ENCODE data around the gene MANSC1.
"Not testable (repeated sequence)": the region's sequence is repeated elsewhere in the genome, so short reads cannot be mapped to it uniquely, and the experiment has no call there.

Gene MANSC1

DNA sequence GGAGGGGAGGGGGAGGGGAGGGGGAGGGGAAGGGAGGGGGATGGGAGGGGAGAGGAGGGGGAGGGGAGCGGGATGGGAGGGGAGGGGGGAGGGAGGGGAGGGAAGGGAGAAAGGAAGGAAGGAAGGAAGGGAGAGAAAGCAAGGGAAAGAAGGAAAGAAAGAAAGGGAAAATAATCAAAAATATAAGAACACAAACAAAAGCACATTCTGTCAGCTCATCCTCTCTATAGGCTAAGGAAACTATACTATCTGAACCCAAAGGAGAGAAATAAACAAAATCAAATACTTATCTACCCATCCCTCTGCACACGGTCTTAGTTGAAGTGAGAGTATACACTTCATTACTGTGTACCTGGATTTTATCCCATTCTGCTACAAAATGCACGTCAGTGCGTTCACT is 26.9 kb downstream of the MANSC1 start:
- no peak for DNase-seq

DNA sequence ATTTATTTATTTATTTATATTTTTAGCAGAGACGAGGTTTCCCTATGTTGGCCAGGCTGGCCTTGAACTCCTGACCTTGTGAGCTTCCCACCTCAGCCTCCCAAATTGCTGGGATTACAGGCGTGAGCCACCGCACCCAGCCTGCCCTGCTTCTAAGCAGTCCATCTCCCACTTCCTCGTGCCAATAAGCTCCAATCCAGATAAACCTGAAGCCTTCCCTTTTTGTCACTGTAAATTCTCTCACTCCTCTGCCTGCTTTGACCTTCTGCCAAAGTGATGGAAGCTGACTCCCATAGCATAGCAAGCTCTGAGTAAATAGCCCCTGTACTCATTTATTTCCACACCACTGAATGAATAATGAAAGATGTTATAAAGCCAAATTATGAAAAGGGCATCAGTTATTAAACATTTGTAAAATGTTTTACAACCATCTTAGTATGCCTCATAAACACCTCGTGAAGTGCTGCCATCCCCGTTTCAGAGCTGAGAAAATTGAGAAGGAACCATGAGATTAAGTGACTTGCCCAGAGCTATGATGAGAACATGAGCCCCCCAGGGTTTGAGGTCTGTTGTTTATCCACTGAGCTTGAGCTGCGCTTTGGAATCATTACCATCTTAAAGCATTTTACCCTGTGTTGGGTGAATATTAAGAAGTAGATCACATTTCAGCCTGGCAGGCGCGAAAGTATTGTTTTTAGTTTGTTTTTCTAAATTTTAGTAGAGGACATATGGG is 30.4 kb downstream of the MANSC1 start:
- DNase-seq, result no peak

DNA sequence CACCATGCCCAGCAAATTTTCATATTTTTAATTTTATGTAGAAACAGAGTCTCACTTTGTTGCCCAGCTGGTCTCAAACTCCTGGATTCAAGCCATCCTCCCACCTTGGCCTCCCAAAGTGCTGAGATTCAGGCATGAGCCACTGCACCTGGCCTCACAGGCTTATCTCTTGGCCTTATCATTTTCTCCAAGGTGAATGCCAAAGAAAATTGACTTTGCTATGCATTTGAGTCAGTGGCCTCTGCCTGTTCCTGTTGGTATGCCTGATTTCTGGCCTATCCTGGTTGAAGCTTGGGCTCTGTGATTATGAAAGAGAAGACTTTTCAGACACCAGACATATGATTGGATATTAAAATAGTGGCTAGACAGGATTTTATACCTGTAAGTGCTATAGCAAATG is 34.2 kb downstream of the MANSC1 start:
- DNase-seq, result no peak

DNA sequence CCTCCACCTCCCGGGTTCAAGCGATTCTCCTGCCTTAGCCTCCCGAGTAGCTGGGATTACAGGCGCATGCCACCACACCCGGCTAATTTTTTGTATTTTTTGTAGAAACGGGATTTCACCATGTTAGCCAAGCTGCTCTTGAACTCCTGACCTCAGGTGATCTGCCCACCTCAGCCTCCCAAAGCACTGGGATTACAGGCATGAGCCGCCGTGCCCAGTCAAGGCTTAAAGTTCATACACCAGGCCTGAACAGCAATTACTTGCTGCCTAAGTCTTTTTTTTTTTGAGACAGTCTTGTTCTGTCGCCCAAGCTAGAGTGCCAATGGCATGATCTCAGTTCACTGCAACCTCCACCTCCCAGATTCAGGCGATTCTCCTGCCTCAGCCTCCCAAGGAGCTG is 39.3 kb downstream of the MANSC1 start:
- DNase-seq, result not testable (repeated sequence)

DNA sequence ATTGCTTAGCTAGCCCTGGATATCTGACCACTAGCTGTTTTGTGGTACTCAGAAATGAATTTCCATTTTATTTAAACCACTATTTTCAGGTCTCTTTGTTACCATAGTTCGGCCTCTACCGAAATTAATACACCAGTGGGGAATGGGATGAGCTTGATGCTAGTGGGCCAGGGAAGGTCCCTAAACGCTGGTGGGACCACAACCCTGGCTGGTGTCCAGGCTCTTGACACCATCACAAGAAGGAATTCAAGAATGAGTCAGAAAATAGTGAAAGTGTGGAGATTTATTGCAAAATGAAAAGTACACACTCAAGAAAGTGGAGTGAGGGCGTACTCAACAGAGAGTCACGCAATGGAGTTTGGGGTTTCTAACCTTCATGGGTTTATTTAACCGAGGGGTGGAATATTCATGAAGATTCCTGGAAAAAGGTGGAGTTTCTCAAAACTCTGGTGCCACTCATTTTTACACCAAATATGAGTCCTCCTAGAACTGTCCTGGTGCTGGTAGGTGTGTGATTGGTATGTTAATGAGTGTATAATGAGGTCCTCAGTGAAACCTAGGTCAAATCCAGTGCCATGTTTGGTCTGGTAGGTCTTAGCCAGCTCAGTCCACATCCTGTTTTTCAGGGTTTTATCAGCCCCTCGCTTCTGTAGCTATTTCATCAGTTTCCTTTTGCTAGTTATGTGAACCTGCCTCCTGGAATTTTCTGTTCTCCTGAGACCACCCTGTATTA is 44.3 kb downstream of the MANSC1 start:
- DNase-seq, result no peak

DNA sequence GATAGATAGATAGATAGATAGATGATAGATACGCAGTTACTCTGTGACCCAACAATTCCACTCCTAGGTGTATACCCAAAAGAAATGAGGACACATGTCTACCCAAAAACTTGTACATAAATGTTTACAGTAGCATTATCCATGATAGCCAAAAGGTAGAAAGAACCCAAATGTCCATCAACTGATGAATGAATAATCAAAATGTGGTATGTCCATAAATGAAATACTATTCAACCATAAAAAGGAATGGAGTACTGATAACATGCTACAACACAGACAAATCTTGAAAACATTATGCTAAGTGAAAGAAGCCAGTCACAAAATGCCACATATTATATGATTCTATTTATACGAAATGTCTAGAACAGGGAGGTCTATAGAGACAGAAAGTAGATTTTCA is 47.1 kb downstream of the MANSC1 start:
- no peak for DNase-seq

DNA sequence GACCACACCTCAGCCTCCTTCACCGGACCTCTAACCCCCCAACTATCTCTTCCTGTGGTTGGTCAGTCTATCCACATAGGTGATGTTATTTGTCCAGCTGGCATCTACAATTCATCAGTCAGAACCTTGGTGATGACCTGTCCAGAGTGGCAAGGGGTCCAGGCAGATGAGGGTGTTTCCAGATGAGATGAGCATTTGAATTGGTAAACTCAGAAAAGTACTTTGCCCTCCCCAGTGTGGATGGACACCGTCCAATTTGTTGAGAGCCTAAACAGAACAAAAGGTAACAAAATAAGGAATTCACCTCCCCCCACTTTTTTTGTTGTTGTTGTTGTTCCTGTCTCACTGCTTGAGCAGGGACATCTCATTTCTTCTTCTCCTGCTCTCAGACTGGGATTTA is 48.9 kb downstream of the MANSC1 start:
- DNase-seq, result no peak

DNA sequence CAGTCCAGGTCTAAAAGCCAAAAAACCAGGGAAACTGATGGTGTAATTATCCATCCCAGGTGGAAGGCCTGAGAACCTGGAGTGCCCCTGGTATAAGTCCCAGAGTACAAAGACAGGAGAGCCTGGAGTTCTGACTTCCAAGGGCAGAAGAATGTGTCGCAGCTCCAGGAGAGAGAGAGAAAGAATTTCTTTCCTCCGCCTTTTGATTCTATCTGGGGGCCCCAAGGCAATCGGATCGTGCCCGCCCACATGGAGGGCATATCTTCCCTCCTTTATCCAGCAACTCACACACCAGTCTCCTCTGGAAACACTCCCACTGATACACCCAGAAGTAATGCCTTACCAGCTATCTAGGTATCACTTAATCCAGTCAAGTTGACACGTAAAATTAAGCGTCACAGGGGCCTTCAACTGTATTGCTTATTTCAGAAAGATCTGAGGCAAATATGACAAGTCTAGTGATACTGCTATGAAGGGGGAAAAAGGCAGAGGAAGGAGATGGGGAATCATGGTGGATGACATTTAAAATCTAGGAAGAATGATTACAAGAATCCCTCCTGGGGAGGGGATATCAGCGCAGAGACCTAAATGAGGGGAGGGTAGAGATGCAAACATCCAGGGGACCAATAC is 52.7 kb downstream of the MANSC1 start:
- DNase-seq, result no peak

DNA sequence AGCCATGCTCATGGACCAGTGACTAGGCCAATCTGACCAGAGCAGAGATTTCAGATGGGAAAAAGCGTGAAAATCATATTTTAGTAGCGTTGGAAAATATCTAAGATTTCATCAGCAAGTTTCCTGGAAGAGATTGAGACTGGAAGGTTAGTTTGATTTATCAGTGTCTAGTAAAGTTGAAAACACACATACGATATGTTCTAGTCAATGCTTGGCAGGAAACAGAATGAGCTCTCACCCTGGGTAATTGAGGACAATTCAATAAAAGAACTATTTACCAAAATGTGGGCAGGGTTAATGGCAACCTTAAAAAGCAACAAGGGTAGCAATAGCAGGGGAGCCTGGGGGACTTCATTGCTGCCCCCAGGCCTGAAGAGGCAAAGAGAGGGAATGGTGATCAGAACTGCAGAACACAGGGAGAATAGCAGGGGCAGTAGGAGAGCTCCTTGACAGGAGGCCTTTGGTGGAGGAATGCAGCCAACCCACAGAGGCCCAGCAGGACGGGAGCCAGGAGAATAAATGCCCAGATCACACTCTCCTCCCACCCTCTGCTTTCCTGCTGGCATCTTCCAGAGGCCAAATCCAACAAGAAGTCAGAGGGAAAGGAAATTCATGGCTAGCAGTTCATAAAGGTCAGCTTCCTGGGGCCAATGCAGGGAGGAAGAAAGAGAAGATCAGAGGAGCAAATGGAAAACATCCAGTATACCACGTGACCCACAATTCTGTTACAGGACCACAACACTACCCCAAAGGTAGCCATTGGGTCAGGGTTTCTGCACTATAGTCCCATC is 55.6 kb downstream of the MANSC1 start:
- DNase-seq, result no peak

DNA sequence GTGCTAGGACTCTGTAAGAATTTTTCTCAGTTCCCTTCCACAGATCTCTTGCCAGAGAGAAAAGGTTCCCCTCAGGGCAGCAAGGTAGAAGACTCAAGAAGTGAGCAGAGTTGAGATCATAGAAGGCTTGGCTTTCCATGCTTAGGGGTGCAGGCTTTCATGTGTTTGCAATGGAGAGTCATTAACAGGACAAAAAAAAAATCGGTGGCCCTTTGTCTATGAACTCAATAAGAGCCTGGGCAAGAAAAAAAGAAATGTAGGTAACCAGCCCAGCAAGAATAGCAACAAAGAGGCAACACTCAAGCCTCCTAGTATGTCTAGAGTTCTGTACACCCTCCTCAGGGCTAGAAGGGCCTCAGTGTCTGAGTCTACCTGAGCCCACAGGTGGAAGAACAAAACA is 59.8 kb downstream of the MANSC1 start:
- DNase-seq, result no peak

DNA sequence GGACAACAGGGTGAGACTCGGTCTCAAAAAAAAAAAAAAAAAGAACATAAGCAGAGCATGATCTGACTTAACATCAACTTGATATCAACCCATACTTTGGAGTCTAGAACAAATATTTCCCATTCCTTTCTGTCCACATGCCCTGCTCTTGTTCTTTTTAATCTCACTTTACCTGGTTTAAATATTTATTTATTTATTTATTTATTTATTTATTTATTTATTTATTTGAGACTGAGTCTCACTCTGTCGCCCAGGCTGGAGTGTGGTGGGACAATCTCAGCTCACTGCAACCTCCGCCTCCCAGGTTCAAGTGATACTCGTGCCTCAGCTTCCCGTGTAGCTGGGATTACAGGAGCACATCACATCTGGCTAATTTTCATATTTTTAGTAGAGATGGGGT is 63.6 kb downstream of the MANSC1 start:
- no peak for DNase-seq

DNA sequence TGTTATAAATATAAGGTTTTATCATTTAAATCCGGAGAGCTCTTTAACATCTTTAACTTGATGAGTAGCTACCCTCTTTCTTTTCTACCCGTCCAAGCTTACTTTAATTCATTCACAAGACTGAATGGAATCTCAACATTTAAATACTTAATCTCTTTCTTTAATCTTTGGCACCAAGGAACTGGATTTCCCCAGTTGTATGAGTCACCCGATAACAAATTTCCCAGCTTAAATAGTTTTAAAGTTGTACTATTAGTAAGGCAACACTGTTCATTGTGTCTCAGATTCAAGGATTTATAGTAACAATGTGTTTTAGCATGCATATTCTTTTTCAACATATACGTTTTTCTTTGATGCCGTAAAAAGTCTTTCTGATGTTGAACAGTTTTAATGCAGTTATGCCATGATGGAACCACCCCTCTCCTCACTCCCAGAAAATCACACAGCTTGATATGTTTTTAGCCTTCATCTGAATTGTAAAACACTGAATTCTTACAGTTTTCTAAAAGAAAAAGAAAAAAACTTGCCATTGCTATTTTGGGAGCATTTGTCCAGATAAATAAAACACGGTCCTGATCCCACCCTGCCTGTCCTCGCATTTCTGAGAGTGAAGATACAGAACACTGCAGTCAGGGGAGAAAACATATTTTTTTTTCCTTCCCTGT is 67.1 kb downstream of the MANSC1 start:
- no peak for DNase-seq

DNA sequence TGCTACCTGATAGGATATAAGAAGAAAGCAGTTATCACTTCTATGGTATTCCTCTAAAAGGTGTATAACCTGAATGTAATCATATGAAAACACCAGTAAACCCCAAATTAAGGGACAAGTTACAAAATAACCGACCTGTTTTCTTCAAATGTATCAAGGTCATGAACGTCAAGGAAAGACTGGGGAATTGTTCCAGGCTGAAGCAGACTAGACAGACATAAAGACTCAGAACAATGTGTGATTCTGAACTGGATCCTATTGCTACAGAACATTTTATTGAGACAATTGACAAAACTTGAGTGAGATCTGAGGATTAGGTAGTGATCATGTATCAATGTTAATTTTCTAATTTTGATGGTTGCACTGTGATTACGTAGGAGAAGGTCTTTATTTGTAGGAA is 67.8 kb downstream of the MANSC1 start:
- no peak for DNase-seq

DNA sequence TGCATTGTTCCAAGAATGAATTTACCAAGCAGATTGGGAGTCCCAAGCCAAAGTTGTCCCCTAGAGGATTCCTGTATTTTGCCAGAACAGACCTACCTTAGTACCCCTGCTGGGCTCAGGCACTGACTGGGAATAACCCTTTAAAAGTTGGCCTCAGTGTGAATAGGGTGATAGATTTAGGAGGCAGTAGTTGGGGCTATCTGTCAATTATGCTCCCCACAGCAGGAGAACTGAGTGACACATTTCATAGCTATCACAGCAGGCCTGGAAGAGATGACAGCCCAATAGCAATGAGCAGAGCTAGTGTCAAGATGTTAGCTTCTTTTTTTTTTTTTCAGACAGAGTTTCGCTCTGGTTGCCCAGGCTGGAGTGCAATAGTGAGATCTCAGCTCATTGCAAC is 68.9 kb downstream of the MANSC1 start:
- no peak for DNase-seq

DNA sequence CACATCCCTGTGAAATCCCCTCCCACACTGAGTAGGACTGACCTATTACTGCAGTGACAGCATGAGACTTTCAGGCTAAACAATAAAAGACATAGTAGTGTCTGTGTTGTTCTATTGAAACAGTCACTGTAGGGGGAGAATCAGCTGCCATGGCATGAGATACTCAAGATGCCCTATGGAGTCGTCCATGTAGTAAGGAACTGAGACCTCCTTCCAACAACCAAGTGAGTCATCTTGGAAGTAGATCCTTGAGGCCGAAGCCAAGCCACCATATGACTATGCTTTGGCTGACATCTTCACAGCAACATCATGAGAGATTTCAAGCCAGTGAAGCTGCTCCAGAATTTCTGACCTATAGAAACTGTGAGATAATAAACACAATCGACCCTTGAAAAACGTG is 71.1 kb downstream of the MANSC1 start:
- DNase-seq, result no peak
